ENCODE measurements around the gene G0S2.

DNA sequence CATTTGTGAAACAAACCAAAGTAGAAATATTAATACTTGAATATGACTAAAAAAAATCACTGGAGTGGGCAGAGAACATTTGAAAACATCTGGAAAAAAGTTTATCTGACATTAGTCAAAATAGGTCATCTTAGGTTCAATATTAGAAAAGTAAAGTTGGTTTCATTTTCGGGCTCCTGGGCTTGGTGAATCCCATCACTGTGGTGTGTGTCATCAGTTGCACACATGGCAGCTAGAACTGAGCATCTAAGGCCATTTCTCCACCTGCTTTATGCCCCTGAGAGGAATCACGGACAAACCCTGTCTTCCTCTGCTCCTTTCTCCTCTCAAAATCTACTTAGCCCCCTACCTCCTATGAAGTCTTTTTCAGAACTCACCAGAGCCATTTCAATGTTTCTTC, 34.9 kb downstream of the G0S2 start:
- TF ChIP-seq, protein P1, sequence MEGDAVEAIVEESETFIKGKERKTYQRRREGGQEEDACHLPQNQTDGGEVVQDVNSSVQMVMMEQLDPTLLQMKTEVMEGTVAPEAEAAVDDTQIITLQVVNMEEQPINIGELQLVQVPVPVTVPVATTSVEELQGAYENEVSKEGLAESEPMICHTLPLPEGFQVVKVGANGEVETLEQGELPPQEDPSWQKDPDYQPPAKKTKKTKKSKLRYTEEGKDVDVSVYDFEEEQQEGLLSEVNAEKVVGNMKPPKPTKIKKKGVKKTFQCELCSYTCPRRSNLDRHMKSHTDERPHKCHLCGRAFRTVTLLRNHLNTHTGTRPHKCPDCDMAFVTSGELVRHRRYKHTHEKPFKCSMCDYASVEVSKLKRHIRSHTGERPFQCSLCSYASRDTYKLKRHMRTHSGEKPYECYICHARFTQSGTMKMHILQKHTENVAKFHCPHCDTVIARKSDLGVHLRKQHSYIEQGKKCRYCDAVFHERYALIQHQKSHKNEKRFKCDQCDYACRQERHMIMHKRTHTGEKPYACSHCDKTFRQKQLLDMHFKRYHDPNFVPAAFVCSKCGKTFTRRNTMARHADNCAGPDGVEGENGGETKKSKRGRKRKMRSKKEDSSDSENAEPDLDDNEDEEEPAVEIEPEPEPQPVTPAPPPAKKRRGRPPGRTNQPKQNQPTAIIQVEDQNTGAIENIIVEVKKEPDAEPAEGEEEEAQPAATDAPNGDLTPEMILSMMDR (IDR thresholded peaks at IDR 0.05): no peak
- TF ChIP-seq POLR2A (IDR thresholded peaks at IDR 0.05): no peak
- TF ChIP-seq POLR2AphosphoS5 (IDR thresholded peaks at IDR 0.05): no peak

Measured in prostate gland (tissue), 2 donors.